ENCODE data around the gene CTNNA2.

CTNNA2 gene

GRCh38 chr2:79512442-79513401, at the start of gene CTNNA2:
Gene CTNNA2, plus strand, starts transcription at chr2:79513051.
- DNase-seq, result no peak

- DNase-seq, result no peak
These were observed 25.5 kb upstream of the CTNNA2 start for GRCh38 chr2:79487399-79487798.

GRCh38 chr2:79511320-79511951, 1.4 kb upstream of the CTNNA2 start:
- DNase-seq, result no peak

GRCh38 chr2:79513711-79514110, 860 bp downstream of the CTNNA2 start:
- DNase-seq, result no peak

GRCh38 chr2:79529636-79530035, 16.8 kb downstream of the CTNNA2 start:
- no peak for DNase-seq

GRCh38 chr2:79530443-79530842, 17.6 kb downstream of the CTNNA2 start:
- no peak for DNase-seq

- DNase-seq, result no peak
These were observed 34.7 kb downstream of the CTNNA2 start for GRCh38 chr2:79547568-79547967.

- no peak for DNase-seq
These were observed 39.8 kb downstream of the CTNNA2 start for GRCh38 chr2:79552653-79553052.

- no peak for DNase-seq
These were observed 42.0 kb downstream of the CTNNA2 start for GRCh38 chr2:79554899-79555298.

GRCh38 chr2:79564065-79564464, 51.2 kb downstream of the CTNNA2 start:
- no peak for DNase-seq

GRCh38 chr2:79569048-79569447, 56.2 kb downstream of the CTNNA2 start:
- DNase-seq, result no peak

- no peak for DNase-seq
These were observed 61.2 kb downstream of the CTNNA2 start for GRCh38 chr2:79573895-79574674.

- no peak for DNase-seq
These were observed 63.6 kb downstream of the CTNNA2 start for GRCh38 chr2:79576451-79576850.

GRCh38 chr2:79578952-79579351, 66.1 kb downstream of the CTNNA2 start:
- no peak for DNase-seq

GRCh38 chr2:79580175-79580574, 67.3 kb downstream of the CTNNA2 start:
- DNase-seq, result no peak

- DNase-seq, result no peak
These were observed 73.0 kb downstream of the CTNNA2 start for GRCh38 chr2:79585701-79586433.

GRCh38 chr2:79591281-79591680, 78.4 kb downstream of the CTNNA2 start:
- DNase-seq, result no peak

GRCh38 chr2:79593237-79593867, 80.5 kb downstream of the CTNNA2 start:
- no peak for DNase-seq

- no peak for DNase-seq
These were observed 83.6 kb downstream of the CTNNA2 start for GRCh38 chr2:79596403-79596802.

- DNase-seq, result no peak
These were observed 91.9 kb downstream of the CTNNA2 start for GRCh38 chr2:79604748-79605147.

GRCh38 chr2:79611448-79612016, 98.7 kb downstream of the CTNNA2 start:
- no peak for DNase-seq

GRCh38 chr2:79612999-79613398, 100.1 kb downstream of the CTNNA2 start:
- no peak for DNase-seq
